Liver (tissue), 9 donors: Measurements from ENCODE around the gene ZNF778. TPM values are rescaled to one million over a fixed set of nuclear protein-coding genes. Genes with fewer than 3 reads are reported as not detected.

Source experiments
- DNase-seq: peaks from one replicate; pipeline ENCODE4 v3.0.0-alpha.2; 2017; ENCODE audit warnings: low spot score
- H3K27ac ChIP-seq, 2 donors: one replicate each; pipeline ENCODE4 v1.7.0; 2013; ENCODE audit warnings: inconsistent platforms in 2 of 2, low read length in 2 of 2, control low read depth in 1 of 2, low read depth in 1 of 2, mild to moderate bottlenecking in 1 of 2
- H3K27me3 ChIP-seq, 4 donors: one replicate each; pipeline versions ENCODE4 v1.6.1 to v1.7.0; 2013; ENCODE audit warnings: low read length in 3 of 4, inconsistent platforms in 1 of 4, mild to moderate bottlenecking in 1 of 4, moderate library complexity in 1 of 4; ENCODE audit not compliant: control insufficient read depth in 4 of 4, insufficient read depth in 4 of 4
- H3K36me3 ChIP-seq, 4 donors: one replicate each; pipeline versions ENCODE4 v1.6.1 to v1.7.0; 2013; ENCODE audit warnings: low read length in 3 of 4, mild to moderate bottlenecking in 3 of 4, low read depth in 1 of 4, moderate library complexity in 1 of 4; ENCODE audit not compliant: control insufficient read depth in 4 of 4, insufficient read depth in 3 of 4
- H3K4me1 ChIP-seq, 4 donors: one replicate each; pipeline versions ENCODE4 v1.6.1 to v1.7.0; 2013; ENCODE audit warnings: low read length in 3 of 4, mild to moderate bottlenecking in 3 of 4, moderate library complexity in 1 of 4; ENCODE audit not compliant: control insufficient read depth in 4 of 4, insufficient read depth in 4 of 4
- H3K4me3 ChIP-seq, 3 donors: one replicate each; pipeline versions ENCODE4 v1.6.1 to v1.7.0; 2013; ENCODE audit warnings: low read length in 3 of 3, control low read depth in 1 of 3, low read depth in 1 of 3, mild to moderate bottlenecking in 1 of 3
- H3K9ac ChIP-seq, 2 donors: one replicate each; pipeline ENCODE4 v1.7.0; 2013; ENCODE audit warnings: low read length in 2 of 2, mild to moderate bottlenecking in 2 of 2, moderate library complexity in 2 of 2, control low read depth in 1 of 2, low read depth in 1 of 2
- H3K9me3 ChIP-seq, 4 donors: one replicate each; pipeline versions ENCODE4 v1.6.1 to v1.7.0; 2013; ENCODE audit warnings: low read length in 3 of 4; ENCODE audit not compliant: control insufficient read depth in 4 of 4
- ATF3 ChIP-seq: IDR thresholded peaks from 2 replicates; pipeline ENCODE4 v1.6.1; 2016; ENCODE audit warnings: antibody characterized with exemption
- EGR1 ChIP-seq, 2 donors: IDR thresholded peaks; 2 replicates each; pipeline ENCODE4 v1.6.1; 2016 to 2018; ENCODE audit warnings: antibody characterized with exemption in 2 of 2, low read depth in 2 of 2
- FOXA1 ChIP-seq: IDR thresholded peaks from 2 replicates; pipeline ENCODE4 v1.6.1; 2016; ENCODE audit warnings: antibody characterized with exemption
- FOXA2 ChIP-seq: IDR thresholded peaks from 2 replicates; pipeline ENCODE4 v1.6.1; 2016; ENCODE audit warnings: antibody characterized with exemption
- GABPA ChIP-seq, 2 donors: IDR thresholded peaks in 1 of 2; conservative IDR thresholded peaks in 1 of 2; 2 replicates each; pipeline ENCODE4 v1.6.1; 2016; ENCODE audit warnings: antibody characterized with exemption in 2 of 2, mild to moderate bottlenecking in 1 of 2, moderate library complexity in 1 of 2
- HNF4A ChIP-seq, 2 donors: conservative IDR thresholded peaks; 2 replicates each; pipeline ENCODE4 v1.6.1; 2016; ENCODE audit warnings: antibody characterized with exemption in 2 of 2, mild to moderate bottlenecking in 2 of 2
- HNF4G ChIP-seq: IDR thresholded peaks from 2 replicates; pipeline ENCODE4 v1.6.1; 2016; ENCODE audit warnings: antibody characterized with exemption
- JUND ChIP-seq, 2 donors: IDR thresholded peaks; 2 replicates each; pipeline ENCODE4 v1.6.1; 2016; ENCODE audit warnings: antibody characterized with exemption in 2 of 2
- MAX ChIP-seq: IDR thresholded peaks from 2 replicates; pipeline ENCODE4 v1.6.1; 2016; ENCODE audit warnings: antibody characterized with exemption
- NR2F2 ChIP-seq: IDR thresholded peaks from 2 replicates; pipeline ENCODE4 v1.6.1; 2016; ENCODE audit warnings: antibody characterized with exemption
- RAD21 ChIP-seq, 2 donors: IDR thresholded peaks; 2 replicates each; pipeline ENCODE4 v1.6.1; 2016; ENCODE audit warnings: antibody characterized with exemption in 2 of 2, mild to moderate bottlenecking in 2 of 2
- REST ChIP-seq: IDR thresholded peaks from 2 replicates; pipeline ENCODE4 v1.6.1; 2016; ENCODE audit warnings: antibody characterized with exemption, mild to moderate bottlenecking
- RXRA ChIP-seq, 2 donors: IDR thresholded peaks; 2 replicates each; pipeline ENCODE4 v1.6.1; 2017 to 2018; ENCODE audit warnings: antibody characterized with exemption in 2 of 2, mild to moderate bottlenecking in 1 of 2
- SP1 ChIP-seq: IDR thresholded peaks from 2 replicates; pipeline ENCODE4 v1.6.1; 2018; ENCODE audit warnings: antibody characterized with exemption, mild to moderate bottlenecking
- YY1 ChIP-seq: IDR thresholded peaks from 2 replicates; pipeline ENCODE4 v1.6.1; 2016; ENCODE audit warnings: antibody characterized with exemption, mild to moderate bottlenecking
- WGBS: extraction: QIAGEN DNeasy Blood & Tissue Kit; methylation state at CpG from one replicate; pipeline ENCODE4 v1.1.7; 2013; 5-methylcytosine and 5-hydroxymethylcytosine counted together
- polyA plus RNA-seq, 2 donors: library from polyadenylated mRNA; stranded (reverse) in 1 of 2; unstranded in 1 of 2; fragments of 200-250 nt in 1 of 2; fragments of >200 nt in 1 of 2; fragmentation: Nextera tagmentation in 1 of 2; extraction: Ambion mirVana in 1 of 2; gene quantifications; one replicate each; pipeline versions ENCODE4 v1.2.1 to v1.2.3, GENCODE V29; 2013 to 2015
- total RNA-seq, 2 donors: library from RNA; depleted of rRNA; stranded (reverse); fragments of >200 nt; gene quantifications; one replicate each; pipeline ENCODE4 v1.2.3, GENCODE V29; 2014
- TF ChIP-seq, protein P1 (sequence below): fragments of 150-350 bp; IDR thresholded peaks from 2 replicates; pipeline ENCODE4 v1.5.1; 2017; ENCODE audit warnings: improper control_type of control experiment, low read depth, low read length; ENCODE audit not compliant: missing input control
- donor health status: healthy.
- donor health status: healthy.
- donor health status: healthy.
- donor health status: healthy.
- donor health status: healthy.

The ZNF778 gene
- total and polyA plus RNA-seq, 4 donors = 0.75 to 9.2 (median 4.2) TPM

GRCh38 chr16:89268585-89268984 is 51.1 kb downstream of the ZNF778 start:
- no peak overlapping the region for H3K4me3 ChIP-seq
- DNase-seq = no peak
- no peaks in the 10 kb centered on the region for H3K27me3 ChIP-seq
- peaks cover 0 to 49% (median 21%) of the 10 kb centered on the region in 4 donors for H3K36me3 ChIP-seq
- H3K9me3 ChIP-seq = no peaks in the 10 kb centered on the region
- no peak overlapping the region for H3K27ac ChIP-seq
- TF ChIP-seq YY1 (no peak), REST (no peak), EGR1 (IDR thresholded peaks at IDR 0.05; ENCODE audit: low read depth in 2 of 2) (no peak), JUND (IDR thresholded peaks at IDR 0.05) (no peak), RXRA (IDR thresholded peaks at IDR 0.05) (no peak), RAD21 (IDR thresholded peaks at IDR 0.05) (no peak), FOXA2 (no peak), FOXA1 (no peak), NR2F2 (no peak)
- TF ChIP-seq, protein P1, sequence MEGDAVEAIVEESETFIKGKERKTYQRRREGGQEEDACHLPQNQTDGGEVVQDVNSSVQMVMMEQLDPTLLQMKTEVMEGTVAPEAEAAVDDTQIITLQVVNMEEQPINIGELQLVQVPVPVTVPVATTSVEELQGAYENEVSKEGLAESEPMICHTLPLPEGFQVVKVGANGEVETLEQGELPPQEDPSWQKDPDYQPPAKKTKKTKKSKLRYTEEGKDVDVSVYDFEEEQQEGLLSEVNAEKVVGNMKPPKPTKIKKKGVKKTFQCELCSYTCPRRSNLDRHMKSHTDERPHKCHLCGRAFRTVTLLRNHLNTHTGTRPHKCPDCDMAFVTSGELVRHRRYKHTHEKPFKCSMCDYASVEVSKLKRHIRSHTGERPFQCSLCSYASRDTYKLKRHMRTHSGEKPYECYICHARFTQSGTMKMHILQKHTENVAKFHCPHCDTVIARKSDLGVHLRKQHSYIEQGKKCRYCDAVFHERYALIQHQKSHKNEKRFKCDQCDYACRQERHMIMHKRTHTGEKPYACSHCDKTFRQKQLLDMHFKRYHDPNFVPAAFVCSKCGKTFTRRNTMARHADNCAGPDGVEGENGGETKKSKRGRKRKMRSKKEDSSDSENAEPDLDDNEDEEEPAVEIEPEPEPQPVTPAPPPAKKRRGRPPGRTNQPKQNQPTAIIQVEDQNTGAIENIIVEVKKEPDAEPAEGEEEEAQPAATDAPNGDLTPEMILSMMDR = no peak
- H3K9ac ChIP-seq = no peak overlapping the region
- WGBS = 96% methylated on average over 19 of the region's 19 CpGs
- H3K4me1 ChIP-seq = peaks cover 0 to under 1% (median 0%) of the 10 kb centered on the region in 4 donors

GRCh38 chr16:89268987-89269735 is 51.7 kb downstream of the ZNF778 start:
- WGBS = 90% methylated on average over 14 of the region's 14 CpGs
- no peak for DNase-seq
- Histone ChIP-seq H3K9ac (no peak overlapping the region), H3K9me3 (no peaks in the 10 kb centered on the region), H3K27ac (no peak overlapping the region), H3K4me1 (no peaks in the 10 kb centered on the region), H3K27me3 (no peaks in the 10 kb centered on the region), H3K36me3 (peaks cover 0 to 55% (median 21%) of the 10 kb centered on the region in 4 donors), H3K4me3 (no peak overlapping the region)
- TF ChIP-seq GABPA (IDR thresholded peaks at IDR 0.05 in 1 of 2, conservative IDR thresholded peaks at IDR 0.05 in 1 of 2) (no peak), ATF3 (no peak), SP1 (no peak), RXRA (IDR thresholded peaks at IDR 0.05) (no peak), RAD21 (IDR thresholded peaks at IDR 0.05) (no peak), JUND (IDR thresholded peaks at IDR 0.05) (no peak), FOXA1 (no peak), EGR1 (IDR thresholded peaks at IDR 0.05; ENCODE audit: low read depth in 2 of 2) (no peak), MAX (no peak), HNF4G (no peak), YY1 (no peak), HNF4A (conservative IDR thresholded peaks at IDR 0.05) (no peak), REST (no peak), NR2F2 (no peak)
- TF ChIP-seq, protein P1 = no peak
